ENCODE results near the gene AVPI1.
"Not testable (repeated sequence)": the region's sequence is repeated elsewhere in the genome, so short reads cannot be mapped to it uniquely, and the experiment has no call there.

The AVPI1 gene

DNA sequence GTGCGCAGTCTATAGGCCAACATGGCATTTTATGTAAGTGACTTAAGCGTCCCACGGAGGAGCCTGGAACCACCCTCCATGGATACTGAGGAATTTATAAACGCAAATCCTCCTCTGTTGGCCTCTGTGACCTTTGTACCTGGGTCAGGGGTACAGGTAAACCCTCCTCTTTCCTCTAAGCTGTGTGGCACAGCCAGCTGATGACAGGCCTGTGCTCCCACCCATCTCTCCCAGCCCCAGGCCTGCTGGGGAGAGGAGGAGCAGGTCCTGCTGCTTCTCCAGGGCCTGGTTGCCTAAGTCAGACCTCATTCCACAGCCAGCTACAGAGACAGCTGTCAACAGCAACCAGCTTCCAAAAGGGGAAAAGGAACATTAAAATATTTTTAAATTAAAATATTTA is 5.0 kb downstream of the AVPI1 start:
- DNase-seq: peak; percentile 3

DNA sequence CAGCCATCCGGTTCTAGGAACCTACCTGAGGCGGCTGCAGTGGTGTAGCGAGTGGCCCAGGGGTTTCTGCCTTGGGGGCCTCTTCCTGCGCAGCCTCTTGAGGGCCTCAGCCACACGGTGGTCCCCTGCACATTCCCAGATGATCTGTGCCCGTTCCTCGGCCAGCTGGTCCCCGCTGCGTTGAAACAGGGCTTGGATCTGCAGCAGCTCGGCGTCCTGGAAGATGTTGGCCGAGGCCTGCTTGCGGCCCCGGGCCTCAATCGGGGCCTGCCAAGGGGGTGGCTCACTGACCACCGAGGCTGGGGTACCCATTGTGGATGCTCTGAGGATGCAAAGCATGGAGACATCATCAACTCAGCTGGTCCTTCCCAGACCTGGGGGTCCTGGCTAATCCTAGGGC is 7.4 kb downstream of the AVPI1 start:
- no peak for DNase-seq

DNA sequence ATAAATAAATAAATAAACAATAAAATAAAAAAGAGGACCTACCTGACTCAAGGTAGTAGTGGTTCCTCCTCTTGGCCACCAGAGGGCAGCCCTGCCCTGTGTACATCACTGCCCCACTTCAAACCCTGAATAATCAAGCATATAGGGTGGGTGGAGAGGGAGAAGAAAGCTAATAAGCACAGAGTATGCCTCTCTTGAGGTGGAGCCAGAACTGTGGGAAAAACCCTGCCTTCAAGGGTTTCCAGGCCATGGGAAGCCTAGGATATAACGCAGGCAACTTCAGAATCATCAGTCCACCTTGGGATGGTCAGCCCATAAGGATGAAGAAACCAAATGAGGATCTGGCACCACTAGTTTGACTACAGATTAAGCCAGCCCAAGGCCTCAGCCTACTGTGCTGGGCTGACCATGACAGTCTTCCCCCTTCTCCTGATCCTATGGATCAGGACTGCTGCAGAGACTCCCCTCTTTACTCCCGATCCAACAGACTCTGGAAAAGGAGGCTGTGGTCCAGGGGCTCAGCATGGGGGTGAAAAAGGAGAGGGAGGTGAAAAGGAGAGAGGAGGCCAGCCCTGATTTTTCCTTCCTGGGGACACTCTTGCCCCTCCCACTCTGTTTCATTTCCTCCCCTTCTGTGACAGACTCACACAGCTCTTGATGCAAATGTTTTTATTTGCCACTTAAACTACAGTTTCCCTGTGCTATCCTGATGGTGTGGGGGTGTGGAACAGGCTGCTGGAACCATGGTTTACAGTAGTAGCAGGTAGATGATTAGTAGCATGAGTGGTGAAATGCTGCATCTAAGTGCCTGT is 10.1 kb downstream of the AVPI1 start:
- DNase-seq: peak; percentile 63

DNA sequence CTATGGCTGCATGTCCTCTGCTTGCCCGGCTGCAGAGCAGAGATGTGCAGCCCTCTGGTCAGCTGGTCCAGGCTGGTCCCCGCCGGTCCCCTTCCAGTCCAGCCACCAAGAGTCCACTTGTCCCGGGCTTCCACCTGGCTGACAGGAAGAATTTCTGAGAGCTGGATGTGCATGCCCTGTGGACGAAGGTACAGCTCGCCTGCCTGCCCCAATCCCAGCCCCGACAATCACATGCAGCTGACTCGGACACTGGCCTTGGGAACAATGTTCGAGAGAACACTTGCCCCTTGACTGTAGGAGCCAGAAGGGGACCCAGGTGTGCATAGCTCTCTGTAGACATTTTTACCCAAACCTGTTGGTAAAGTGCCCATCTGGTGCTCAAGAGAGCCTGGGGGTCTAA is 11.8 kb downstream of the AVPI1 start:
- no peak for DNase-seq

DNA sequence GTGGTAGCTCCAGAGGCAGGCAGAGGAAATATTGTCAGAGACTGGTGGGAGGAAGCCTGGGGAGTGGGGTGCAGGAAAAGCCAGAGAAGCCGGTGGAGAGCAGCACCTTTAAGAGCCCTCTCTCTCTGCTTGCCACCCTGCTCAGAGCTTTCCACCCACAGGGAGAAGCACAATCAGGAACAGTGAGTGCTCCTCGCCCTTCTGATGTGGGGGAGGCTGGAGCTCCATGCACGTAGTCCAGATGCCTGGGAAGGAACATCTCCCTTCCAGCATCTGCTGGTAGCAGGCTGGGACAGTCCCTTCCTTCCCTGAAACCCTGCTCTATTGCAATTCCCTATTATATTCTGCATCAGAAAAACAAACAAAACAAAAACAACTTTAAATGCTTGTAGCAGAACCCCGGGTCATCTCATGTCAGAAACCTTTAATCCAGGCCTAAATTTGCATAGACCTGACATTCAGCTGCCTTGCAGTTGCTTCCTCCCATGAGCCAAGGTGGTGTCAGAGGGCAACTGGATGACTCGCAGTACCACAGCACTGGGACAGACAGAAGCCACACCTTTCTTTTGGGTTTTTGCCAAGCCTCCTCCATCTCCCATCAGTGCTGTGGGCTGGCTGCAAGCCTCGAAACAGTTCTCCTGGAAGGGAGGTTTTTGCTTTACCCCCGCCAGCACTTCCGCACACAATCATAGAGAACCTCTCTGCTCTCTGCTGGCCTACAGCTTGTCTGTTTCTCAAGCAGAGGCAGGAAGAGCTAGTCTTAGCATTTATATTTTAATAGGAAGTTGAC is 13.1 kb downstream of the AVPI1 start:
- no peak for DNase-seq

DNA sequence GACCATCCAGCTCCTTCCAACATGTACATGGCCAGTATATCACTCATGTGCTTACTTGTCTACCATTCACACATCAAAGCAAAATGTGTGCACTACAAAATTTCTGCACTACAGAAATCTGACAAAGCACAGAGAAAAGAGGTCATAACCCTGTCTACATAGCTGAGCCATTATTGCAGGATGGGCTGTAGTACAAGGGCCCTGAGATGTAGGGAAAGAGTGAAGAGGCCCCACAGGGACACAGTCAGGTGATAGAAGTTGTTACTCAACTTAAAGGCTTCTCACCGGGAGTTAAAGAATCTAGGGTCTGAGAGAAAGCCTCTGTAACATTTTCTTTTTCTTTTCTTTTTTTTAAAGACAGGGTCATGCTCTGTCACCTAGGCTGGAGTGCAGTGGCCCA is 17.5 kb downstream of the AVPI1 start:
- DNase-seq: no peak

DNA sequence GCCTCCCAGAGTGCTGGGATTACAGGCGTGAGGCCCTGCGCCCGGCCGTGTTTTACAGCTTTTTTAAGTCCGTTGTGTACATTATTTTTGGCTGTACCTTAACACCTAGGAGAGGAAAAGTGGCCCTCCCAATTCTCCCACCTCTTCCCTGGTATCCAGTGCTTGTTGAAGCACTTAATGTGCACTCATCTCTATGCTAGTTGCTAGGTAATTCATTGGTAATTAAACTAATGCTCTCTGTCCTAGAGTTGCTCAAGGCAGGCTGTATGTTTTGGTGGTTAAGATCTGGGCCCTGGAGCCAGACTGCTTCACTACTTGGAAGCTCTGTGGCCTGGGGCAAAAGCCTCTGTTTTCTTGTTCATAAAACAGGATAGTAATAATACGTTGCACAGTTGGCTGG is 19.6 kb downstream of the AVPI1 start:
- no peak for DNase-seq

DNA sequence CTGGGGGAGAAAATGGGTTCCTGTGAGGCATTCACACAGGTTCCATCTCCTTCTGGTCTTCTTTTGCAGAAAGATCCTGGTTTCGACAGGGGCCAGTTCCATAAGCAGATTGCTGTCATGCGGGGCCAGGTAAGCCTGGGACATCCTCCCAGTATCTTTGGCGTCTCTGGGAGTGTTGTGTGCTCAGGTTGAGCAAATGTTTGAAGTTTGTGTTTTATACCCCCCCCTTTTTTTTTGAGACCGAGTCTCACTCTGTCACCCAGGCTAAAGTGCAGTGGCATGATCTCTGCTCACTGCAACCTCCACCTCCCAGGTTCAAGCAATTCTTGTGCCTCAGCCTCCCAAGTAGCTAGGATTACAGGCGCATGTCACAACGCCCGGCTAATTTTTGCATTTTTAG is 20.0 kb downstream of the AVPI1 start:
- no peak for DNase-seq

DNA sequence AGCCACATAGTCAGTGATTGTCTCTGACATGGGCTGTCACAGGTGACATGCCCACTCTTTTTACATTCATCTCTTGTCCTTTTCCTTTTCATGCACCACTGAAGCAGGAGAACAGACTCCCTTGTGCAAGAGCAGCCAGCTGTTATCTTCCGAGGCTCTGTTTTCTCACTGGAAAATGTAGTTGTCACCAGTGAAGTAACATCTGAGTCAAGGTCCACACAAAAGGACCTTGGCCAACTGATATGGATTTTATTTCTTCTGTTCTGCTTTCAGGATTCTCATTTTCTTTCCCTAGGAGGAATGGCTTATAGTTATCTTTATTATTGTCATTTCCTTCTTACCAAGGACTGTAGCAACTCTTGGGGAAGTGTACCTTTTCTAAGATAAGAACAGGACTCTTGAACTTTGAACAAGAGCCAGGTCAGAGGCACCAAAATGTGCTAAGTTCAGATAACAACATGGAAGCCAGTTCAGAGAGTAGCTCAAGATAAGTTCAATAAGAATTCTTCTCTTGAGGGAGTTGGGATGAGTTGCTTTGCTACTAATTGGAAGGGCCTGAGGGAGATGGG is 22.7 kb downstream of the AVPI1 start:
- no peak for DNase-seq

DNA sequence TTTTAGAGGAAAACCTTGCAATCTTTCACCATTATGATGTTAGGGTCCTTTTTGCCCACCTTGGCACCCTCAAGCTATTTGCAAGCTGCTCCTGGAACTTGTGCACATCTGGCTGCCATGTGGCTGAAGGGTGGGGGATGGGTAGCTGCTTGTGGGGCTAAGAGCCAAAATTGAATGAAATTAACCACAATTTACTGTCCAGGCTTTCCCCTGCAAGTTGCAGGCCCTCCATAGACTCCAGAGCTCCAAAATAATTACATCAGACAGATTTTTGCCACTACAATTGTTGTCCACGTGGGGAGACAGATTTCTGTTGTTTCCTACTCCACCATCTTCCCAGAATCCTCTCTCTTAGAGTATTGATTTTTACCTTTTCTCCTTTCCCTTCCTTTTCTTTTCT is 27.5 kb downstream of the AVPI1 start:
- DNase-seq: no peak

DNA sequence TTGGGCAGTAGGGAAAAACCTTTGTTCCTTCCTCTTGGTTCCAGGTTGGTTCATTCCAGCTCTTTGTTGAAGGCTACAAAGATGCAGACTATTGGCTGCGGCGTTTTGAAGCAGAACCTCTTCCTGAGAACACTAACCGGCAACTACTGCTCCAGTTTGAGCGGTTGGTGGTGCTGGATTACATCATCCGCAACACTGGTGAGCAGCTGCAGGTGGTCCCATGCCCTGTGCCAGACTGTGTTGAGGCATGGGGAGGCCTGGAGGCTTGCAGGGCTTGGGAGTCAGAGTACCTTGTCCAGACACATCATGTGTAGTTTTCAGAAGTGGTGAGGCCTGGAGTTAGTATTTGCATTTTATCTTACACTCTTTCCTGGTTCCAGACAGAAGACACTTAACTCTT is 30.3 kb downstream of the AVPI1 start:
- DNase-seq: no peak

DNA sequence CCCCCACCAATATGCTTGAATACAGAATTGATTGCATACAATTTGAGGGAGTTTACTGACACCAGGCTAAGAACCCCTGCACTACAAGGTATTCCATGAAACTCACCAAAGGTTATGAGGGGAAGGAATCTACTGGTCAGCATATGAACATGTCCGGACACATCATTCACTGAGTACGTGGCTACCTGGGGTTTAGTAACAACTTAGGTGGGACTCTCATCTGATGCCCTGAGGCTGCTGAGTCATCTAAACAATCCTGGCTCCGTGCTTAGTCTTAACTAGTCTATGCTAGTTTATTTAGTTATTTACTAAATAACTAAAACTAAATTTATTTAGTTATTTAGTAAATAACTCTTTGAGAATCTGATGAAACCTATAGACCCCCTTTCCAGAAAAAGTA is 35.3 kb downstream of the AVPI1 start:
- no peak for DNase-seq

DNA sequence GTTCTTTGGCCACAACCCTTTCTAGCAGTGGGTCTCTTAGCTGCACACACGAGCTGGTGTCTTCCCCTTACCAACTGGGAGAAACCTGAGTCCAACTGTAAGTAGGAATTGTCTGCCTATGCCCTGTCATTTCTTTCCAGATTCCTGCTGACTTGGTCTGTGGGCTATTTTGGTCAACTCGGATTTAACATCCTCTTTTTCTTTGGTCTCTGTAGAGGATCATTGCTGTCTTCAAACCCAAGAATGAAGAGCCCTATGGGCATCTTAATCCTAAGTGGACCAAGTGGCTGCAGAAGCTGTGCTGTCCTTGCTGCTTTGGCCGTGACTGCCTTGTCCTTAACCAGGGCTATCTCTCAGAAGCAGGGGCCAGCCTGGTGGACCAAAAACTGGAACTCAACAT is 36.3 kb downstream of the AVPI1 start:
- no peak for DNase-seq

DNA sequence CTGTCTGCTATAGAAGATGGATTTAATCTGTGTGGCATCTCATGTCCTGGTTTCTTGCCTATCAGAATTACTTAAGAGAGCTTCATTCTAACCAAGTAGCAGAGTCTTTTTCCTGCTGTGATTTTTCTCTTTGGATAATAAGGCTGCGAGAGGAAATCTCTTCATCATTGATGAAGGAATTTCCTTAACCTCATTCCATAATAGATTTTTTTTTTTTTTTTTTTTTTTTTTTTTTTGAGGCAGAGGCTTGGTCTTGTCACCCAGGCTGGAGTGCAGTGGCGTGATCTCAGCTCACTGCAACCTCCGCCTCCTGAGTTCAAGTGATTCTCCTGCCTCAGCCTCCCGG is 37.7 kb downstream of the AVPI1 start:
- DNase-seq: not testable (repeated sequence)

DNA sequence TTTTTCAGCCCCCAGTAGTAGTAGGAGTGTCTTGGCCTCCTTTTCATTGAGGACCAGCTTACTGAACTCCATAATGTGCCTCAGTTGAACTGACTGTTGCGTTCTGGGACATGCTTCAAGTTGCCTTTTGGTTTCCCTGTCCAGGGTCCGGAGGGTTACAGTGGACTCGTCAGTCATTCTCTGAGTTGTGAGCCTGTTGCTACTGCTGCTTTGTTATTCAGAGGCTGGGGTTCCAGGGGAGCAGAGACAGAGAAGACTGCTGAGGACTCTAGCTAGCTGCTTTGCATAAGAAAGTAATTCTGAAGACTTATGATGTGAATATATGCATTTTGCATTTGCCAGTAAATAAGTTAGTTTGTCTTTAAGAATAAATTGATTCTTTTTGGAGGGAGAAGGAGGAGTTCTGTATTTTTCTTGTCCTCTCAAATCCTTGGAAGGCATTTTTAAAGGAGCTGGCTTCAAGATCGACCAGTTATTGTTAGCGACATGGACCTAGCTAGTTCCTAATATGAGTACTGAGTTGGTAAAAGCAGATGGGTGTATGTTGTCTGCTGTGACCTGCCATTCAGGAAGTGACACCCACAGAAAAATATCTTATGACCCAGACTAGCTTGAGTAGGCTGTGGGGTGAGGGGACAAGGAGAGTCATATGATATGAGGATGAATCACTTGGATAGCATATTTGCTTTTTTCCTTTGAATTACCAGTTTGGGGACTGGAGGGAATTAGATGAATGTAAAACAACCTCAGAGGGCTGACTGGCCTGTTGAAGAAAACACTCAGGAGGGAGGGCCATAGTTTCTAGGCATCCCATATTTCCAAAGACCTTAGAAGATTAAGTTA is 38.3 kb downstream of the AVPI1 start:
- no peak for DNase-seq

DNA sequence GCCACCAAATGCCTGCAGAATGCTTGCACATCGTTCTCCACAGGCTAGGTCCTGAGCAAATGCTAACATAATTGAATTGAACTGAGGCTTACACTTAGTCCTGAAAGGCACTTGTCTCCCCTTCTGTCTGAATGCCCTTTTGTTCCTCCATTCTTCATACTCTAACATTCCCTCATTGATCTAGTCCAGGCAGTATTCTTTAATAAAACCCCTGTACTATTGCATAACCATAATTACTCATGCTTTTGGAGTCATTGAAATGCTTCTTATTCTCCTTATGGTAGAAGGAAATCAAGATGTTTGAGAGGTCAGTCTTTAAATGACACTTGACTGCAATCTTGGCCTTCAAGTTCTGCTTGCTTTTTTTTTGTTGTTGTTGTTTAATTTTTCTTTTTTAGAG is 39.5 kb downstream of the AVPI1 start:
- no peak for DNase-seq

DNA sequence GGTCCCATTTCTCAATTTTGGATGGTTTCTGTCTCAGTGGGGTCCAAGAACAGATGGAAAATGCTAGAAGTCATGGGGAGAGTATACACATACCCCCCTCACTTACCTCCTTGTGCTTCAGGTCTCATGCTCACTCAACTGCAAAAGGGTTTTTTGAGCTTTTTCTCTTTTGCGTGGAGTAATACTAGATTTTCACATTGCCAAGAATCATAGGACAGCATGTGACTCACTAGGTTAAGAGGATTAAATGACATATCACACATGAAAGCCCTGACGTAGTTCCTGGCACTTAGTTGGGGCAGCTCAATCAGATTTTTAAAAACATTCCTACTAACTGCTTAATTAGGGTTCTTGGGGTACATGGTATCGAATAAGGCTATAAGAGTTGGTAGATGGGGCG is 42.1 kb downstream of the AVPI1 start:
- DNase-seq: no peak

DNA sequence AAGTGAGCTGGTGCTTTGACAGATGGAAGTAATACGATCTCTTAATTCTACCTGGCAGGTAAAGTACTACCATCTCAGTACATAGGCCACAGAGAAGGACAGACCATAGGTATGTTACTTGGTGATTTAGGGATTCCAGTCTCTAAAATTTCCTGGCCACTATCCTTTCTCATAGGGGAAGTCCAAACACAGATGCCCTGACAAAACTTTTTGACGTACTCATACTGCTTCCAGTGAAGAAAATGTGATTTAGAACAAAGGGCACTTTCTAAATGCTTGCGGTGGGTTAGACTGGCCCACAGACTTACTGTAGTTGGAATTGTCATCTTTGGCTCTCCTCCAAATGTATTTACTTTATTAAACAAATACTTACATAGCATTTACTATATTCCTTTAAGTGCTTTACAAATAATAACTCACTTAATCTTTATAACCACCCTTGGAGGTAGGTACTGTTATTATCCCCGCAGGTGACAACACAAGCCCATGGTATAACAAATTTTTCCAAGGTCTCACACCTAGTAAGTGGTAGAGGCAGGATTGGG is 43.5 kb downstream of the AVPI1 start:
- DNase-seq: no peak

DNA sequence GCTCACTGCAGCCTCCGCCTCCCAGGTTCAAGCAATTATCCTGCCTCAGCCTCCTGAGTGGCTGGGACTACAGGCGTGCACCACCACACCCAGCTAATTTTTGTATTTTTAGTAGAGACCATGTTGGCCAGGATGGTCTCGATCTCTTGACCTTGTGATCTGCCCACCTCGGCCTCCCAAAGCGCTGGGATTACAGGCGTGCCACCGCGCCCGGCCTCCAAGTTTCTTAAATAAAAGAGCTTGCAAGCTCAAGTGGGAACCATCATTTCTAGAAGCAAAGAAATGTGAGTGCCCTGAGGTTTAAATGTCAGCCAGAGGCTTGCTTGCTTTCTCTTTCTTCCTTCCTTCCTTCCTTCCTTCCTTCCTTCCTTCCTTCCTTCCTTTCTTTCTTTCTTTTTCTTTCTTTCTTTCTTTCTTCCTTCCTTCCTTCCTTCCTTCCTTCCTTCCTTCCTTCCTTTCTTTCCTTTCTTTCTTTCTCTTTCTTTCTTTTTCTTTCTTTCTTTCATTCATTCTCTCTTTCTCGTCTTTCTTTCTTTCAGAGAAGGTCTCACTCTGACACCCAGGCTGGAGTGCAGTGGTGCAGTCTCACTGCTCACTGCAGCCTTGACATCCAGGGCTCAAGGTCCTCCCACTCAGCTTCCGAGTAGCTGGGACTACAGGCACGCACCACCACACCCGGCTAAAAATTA is 44.4 kb downstream of the AVPI1 start:
- DNase-seq: not testable (repeated sequence)

DNA sequence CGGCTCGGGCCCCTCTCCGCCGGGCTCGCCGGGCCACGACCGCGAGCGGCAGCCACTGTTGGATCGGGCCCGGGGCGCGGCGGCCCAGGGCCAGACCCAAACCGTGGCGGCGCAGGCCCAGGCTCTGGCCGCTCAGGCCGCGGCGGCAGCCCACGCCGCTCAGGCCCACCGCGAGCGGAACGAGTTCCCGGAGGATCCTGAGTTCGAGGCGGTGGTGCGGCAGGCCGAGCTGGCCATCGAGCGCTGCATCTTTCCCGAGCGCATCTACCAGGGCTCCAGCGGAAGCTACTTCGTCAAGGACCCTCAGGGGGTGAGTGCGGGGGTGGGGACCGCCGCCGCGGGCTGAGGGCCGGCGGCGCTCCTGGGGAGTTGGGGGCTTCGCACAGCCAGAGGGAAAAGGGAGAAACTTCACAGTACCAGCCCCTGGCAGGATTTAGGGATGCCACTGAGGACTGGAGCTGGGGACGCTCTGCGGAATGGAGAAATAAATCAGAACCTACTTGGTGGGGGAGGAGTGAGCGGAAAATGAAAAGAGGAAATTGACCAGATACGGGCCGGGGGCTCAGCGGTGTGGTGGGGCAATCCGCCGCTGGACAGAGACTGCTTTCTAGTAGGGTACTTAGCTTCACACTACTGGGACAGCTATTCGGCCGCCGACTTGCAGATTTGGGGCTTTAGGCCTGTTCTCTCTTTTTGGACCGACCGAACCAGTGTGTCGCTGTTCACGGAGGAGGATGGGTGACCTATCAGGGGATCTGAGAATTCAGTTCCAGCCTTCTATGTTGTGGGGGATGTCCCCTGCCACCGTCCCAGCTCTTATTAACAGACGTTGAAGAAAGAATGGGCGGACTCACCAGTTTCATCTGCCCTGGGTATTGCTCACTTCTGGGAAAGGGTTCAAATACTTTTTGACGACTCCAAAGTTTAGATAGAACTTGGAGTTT is 45.9 kb downstream of the AVPI1 start:
- DNase-seq: peak; percentile 31
